Lung (tissue), 12 donors: ENCODE results near the gene POLL. TPM values are rescaled to one million over a fixed set of nuclear protein-coding genes. Genes with fewer than 3 reads are reported as not detected.

Experiments
- ATAC-seq: fragments of 200-7000 bp; cut with Tn5 transposase; one replicate; pipeline ENCODE4 v1.9.1; 2020; ENCODE audit warnings: moderate number of reproducible peaks; ENCODE audit not compliant: insufficient read depth, low FRiP score
- DNase-seq, 3 donors: peaks; one replicate each; pipeline ENCODE4 v3.0.0-alpha.2; 2013 to 2017
- H3K27ac ChIP-seq, 2 donors: one replicate each; pipeline ENCODE4 v1.5.1; 2013; ENCODE audit warnings: mild to moderate bottlenecking in 2 of 2, moderate library complexity in 2 of 2, control low read depth in 1 of 2, inconsistent platforms in 1 of 2, low read depth in 1 of 2, low read length in 1 of 2
- H3K27me3 ChIP-seq, 3 donors: one replicate each; pipeline ENCODE4 v1.5.1; 2013; ENCODE audit warnings: low read length in 2 of 3; ENCODE audit not compliant: control insufficient read depth in 3 of 3, insufficient read depth in 3 of 3
- H3K36me3 ChIP-seq, 4 donors: one replicate each; pipeline ENCODE4 v1.5.1; 2013; ENCODE audit warnings: low read length in 4 of 4, mild to moderate bottlenecking in 1 of 4, moderate library complexity in 1 of 4; ENCODE audit not compliant: control insufficient read depth in 4 of 4, insufficient read depth in 4 of 4
- H3K4me1 ChIP-seq, 5 donors: one replicate each; pipeline ENCODE4 v1.5.1; 2013; ENCODE audit warnings: low read length in 5 of 5, mild to moderate bottlenecking in 2 of 5, moderate library complexity in 1 of 5; ENCODE audit not compliant: control insufficient read depth in 5 of 5, insufficient read depth in 5 of 5
- H3K4me3 ChIP-seq: one replicate; pipeline ENCODE4 v1.5.1; 2013; ENCODE audit warnings: mild to moderate bottlenecking, control low read depth, moderate library complexity
- H3K9ac ChIP-seq, 2 donors: one replicate each; pipeline ENCODE4 v1.5.1; 2013; ENCODE audit warnings: low read length in 2 of 2, control low read depth in 1 of 2; ENCODE audit not compliant: insufficient read depth in 1 of 2
- H3K9me3 ChIP-seq, 4 donors: one replicate each; pipeline ENCODE4 v1.5.1; 2013; ENCODE audit warnings: low read length in 3 of 4, mild to moderate bottlenecking in 1 of 4, moderate library complexity in 1 of 4; ENCODE audit not compliant: control insufficient read depth in 4 of 4, insufficient read depth in 3 of 4
- WGBS, 2 donors: extraction: QIAGEN DNeasy Blood & Tissue Kit; methylation state at CpG; one replicate each; pipeline ENCODE4 v1.1.7; 2013; 5-methylcytosine and 5-hydroxymethylcytosine counted together
- polyA plus RNA-seq, 2 donors: library from polyadenylated mRNA; stranded (reverse); fragments of 200-250 nt; gene quantifications; one replicate each; pipeline ENCODE4 v1.2.1, GENCODE V29; 2013
- total RNA-seq, 2 donors: library from RNA; depleted of rRNA in 1 of 2; stranded (reverse); fragments of >200 nt in 1 of 2; gene quantifications; one replicate each; pipeline ENCODE4 v1.2.1, GENCODE V29; 2014 to 2021
- TF ChIP-seq, protein P1 (sequence below): IDR thresholded peaks from 2 replicates; pipeline ENCODE4 v1.5.1; 2012; ENCODE audit warnings: mild to moderate bottlenecking; ENCODE audit errors: control extremely low read depth, extremely low read depth
- donor health status: control.
- donor health status: control.
- donor health status: Bipolar disorder and iron deficiency.
- donor health status: healthy.
- donor health status: DM: yes; HTN: yes; CAD: no.

The POLL gene
- total and polyA plus RNA-seq, 4 donors: 16.6 to 26.9 (median 25.0) TPM

- Histone ChIP-seq H3K9me3 (no peaks in the 10 kb centered on the region), H3K36me3 (peaks cover 3 to 20% (median 9%) of the 10 kb centered on the region in 4 donors), H3K4me1 (peaks cover 0 to 1% (median 0%) of the 10 kb centered on the region in 5 donors), H3K27ac (no peak overlapping the region), H3K9ac (no peak overlapping the region), H3K27me3 (no peaks in the 10 kb centered on the region), H3K4me3 (no peak overlapping the region)
- no peak for DNase-seq
- TF ChIP-seq, protein P1, sequence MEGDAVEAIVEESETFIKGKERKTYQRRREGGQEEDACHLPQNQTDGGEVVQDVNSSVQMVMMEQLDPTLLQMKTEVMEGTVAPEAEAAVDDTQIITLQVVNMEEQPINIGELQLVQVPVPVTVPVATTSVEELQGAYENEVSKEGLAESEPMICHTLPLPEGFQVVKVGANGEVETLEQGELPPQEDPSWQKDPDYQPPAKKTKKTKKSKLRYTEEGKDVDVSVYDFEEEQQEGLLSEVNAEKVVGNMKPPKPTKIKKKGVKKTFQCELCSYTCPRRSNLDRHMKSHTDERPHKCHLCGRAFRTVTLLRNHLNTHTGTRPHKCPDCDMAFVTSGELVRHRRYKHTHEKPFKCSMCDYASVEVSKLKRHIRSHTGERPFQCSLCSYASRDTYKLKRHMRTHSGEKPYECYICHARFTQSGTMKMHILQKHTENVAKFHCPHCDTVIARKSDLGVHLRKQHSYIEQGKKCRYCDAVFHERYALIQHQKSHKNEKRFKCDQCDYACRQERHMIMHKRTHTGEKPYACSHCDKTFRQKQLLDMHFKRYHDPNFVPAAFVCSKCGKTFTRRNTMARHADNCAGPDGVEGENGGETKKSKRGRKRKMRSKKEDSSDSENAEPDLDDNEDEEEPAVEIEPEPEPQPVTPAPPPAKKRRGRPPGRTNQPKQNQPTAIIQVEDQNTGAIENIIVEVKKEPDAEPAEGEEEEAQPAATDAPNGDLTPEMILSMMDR: no peak
- no peak for ATAC-seq
- 94 to 96% methylated on average over 2 of the region's 2 CpGs for WGBS, 2 donors
Measured at GRCh38 chr10:101538446-101538845, 49.6 kb downstream of the POLL start.

DNA sequence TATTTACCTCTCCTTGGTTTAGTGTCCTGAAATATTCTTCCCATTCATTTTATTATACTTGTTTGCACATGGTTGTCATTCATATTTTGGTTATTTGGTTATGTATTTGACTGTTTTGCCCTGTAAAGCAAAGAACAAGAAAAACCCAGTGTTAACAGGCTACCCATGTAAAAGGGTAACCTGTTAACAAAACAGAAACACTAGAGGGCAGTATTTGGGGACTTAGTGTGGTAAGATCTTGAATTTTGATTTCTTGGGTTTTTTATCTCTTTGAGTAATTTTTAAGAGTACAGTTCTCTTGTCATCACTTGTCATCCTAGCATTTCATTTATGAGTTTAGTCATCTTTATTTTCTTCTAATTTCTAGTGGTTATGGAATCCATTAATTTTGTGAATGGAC lies 51.3 kb downstream of the POLL start:
- H3K36me3 ChIP-seq: peaks cover 4 to 32% (median 13%) of the 10 kb centered on the region in 4 donors
- no peak for DNase-seq
- no peak overlapping the region for H3K4me3 ChIP-seq
- ATAC-seq: no peak
- H3K9me3 ChIP-seq: no peaks in the 10 kb centered on the region
- no peaks in the 10 kb centered on the region for H3K27me3 ChIP-seq
- TF ChIP-seq, protein P1: no peak
- no peak overlapping the region for H3K9ac ChIP-seq
- no peaks in the 10 kb centered on the region for H3K4me1 ChIP-seq
- H3K27ac ChIP-seq: no peak overlapping the region

- no peaks in the 10 kb centered on the region for H3K27me3 ChIP-seq
- H3K36me3 ChIP-seq: peaks cover 4 to 32% (median 13%) of the 10 kb centered on the region in 4 donors
- no peak overlapping the region for H3K27ac ChIP-seq
- H3K4me3 ChIP-seq: no peak overlapping the region
- TF ChIP-seq, protein P1: no peak
- H3K9me3 ChIP-seq: no peaks in the 10 kb centered on the region
- WGBS, 2 donors: 24 to 45% methylated on average over 4 of the region's 4 CpGs
- ATAC-seq (no peak), DNase-seq (peak in 1 of 3 donors; percentile 11)
- no peaks in the 10 kb centered on the region for H3K4me1 ChIP-seq
- no peak overlapping the region for H3K9ac ChIP-seq
Measured at GRCh38 chr10:101535949-101536348, 52.1 kb downstream of the POLL start.
